OCI-LY3 (cell line): ENCODE data around the gene SLC2A13.
"Not testable (repeated sequence)": the region's sequence is repeated elsewhere in the genome, so short reads cannot be mapped to it uniquely, and the experiment has no call there.

ENCODE experiments used
- H2AFZ ChIP-seq: fragments of 200-600, 300-600 bp; shearing (Covaris generic); 2 replicates; pipeline ENCODE4 v1.6.0; 2014; ENCODE audit warnings: antibody characterized with exemption, low read depth, low read length
- H3K27ac ChIP-seq: fragments of 200-600, 300-600 bp; sonication (generic); 2 replicates; pipeline ENCODE4 v1.5.1; 2014; ENCODE audit warnings: mild to moderate bottlenecking, low read length, moderate library complexity, mixed read lengths
- H3K27me3 ChIP-seq: fragments of 200-600, 300-600 bp; sonication (generic); 2 replicates; pipeline ENCODE4 v1.6.1; 2014; ENCODE audit warnings: low read depth, low read length, mixed read lengths
- H3K36me3 ChIP-seq: fragments of 200-600, 300-600 bp; sonication (generic); replicated peaks from 2 replicates; pipeline ENCODE3; 2014; ENCODE audit warnings: low read depth, low read length, mixed read lengths
- H3K4me1 ChIP-seq: fragments of 300-600, 200-600 bp; sonication (generic); 2 replicates; pipeline ENCODE4 v1.6.1; 2014; ENCODE audit warnings: low read length, mixed read lengths
- H3K4me2 ChIP-seq: fragments of 200-600, 300-600 bp; sonication (generic); 2 replicates; pipeline ENCODE4 v1.6.1; 2014; ENCODE audit warnings: low read length, mixed read lengths
- H3K4me3 ChIP-seq: fragments of 300-600, 200-600 bp; sonication (generic); 2 replicates; pipeline ENCODE4 v1.5.1; 2014; ENCODE audit warnings: antibody characterized with exemption, mild to moderate bottlenecking, low read length, moderate library complexity
- H3K79me2 ChIP-seq: fragments of 300-600, 200-600 bp; shearing (Covaris generic); 2 replicates; pipeline ENCODE4 v1.6.1; 2014; ENCODE audit warnings: mild to moderate bottlenecking, low read length, mixed read lengths
- H3K9ac ChIP-seq: fragments of 300-600, 200-600 bp; shearing (Covaris generic); 2 replicates; pipeline ENCODE4 v1.6.0; 2014; ENCODE audit warnings: mild to moderate bottlenecking, low read length, moderate library complexity
- H3K9me3 ChIP-seq: fragments of 200-600, 300-600 bp; shearing (Covaris generic); 2 replicates; pipeline ENCODE4 v1.6.1; 2014; ENCODE audit warnings: low read length, mixed read lengths; ENCODE audit not compliant: insufficient read depth
- H4K20me1 ChIP-seq: fragments of 200-600, 300-600 bp; sonication (generic); 2 replicates; pipeline ENCODE4 v1.6.1; 2016; ENCODE audit warnings: low read length, mixed read lengths; ENCODE audit not compliant: insufficient read depth
- EZH2phosphoT487 ChIP-seq: fragments of 200-600 bp; shearing (Covaris generic); IDR thresholded peaks from 2 replicates; pipeline ENCODE4 v1.6.1; 2018; ENCODE audit warnings: antibody characterized with exemption, mixed run types, low read depth
- TF ChIP-seq, protein P1 (sequence below): fragments of 200-600, 300-600 bp; sonication (generic); IDR thresholded peaks from 2 replicates; pipeline ENCODE4 v1.5.1; 2014; ENCODE audit warnings: antibody characterized with exemption, low read length, low read depth

The SLC2A13 gene

GRCh38 chr12:39816671-39817185, 289.2 kb downstream of the SLC2A13 start:
- no peak for TF ChIP-seq EZH2phosphoT487
- TF ChIP-seq, protein P1, sequence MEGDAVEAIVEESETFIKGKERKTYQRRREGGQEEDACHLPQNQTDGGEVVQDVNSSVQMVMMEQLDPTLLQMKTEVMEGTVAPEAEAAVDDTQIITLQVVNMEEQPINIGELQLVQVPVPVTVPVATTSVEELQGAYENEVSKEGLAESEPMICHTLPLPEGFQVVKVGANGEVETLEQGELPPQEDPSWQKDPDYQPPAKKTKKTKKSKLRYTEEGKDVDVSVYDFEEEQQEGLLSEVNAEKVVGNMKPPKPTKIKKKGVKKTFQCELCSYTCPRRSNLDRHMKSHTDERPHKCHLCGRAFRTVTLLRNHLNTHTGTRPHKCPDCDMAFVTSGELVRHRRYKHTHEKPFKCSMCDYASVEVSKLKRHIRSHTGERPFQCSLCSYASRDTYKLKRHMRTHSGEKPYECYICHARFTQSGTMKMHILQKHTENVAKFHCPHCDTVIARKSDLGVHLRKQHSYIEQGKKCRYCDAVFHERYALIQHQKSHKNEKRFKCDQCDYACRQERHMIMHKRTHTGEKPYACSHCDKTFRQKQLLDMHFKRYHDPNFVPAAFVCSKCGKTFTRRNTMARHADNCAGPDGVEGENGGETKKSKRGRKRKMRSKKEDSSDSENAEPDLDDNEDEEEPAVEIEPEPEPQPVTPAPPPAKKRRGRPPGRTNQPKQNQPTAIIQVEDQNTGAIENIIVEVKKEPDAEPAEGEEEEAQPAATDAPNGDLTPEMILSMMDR = no peak
- H3K9me3 ChIP-seq = no peaks in the 10 kb centered on the region

DNA sequence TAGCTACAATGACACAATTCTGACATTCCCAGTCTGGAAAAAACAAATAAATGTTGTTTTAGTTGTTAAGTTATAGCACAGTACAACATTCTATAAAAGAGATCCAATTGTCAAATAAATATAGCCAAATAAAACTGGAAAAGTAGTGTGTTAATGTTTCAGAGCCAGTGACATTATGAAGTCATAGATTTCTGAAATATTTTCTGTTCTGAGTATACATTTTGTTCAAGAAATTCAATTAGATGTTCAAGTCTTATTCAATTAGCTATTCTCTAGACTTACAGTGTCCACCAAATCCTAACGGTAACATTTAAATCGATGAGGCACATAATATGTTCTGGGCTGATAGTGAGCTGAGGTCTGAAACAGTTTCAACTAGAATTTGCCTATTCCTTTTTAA, 290.1 kb downstream of the SLC2A13 start:
- H3K36me3 ChIP-seq = no peaks in the 10 kb centered on the region
- H3K27me3 ChIP-seq = no peaks in the 10 kb centered on the region

More at GRCh38 chr12:39816671-39817185, 289.2 kb downstream of the SLC2A13 start:
- Histone ChIP-seq H3K27me3 (no peaks in the 10 kb centered on the region), H3K4me3 (no peak overlapping the region), H3K9ac (no peak overlapping the region), H3K4me2 (no peak overlapping the region), H3K4me1 (no peaks in the 10 kb centered on the region), H3K36me3 (no peaks in the 10 kb centered on the region), H2AFZ (no peak overlapping the region), H3K79me2 (no peaks in the 10 kb centered on the region), H4K20me1 (no peaks in the 10 kb centered on the region), H3K27ac (no peak overlapping the region)

DNA sequence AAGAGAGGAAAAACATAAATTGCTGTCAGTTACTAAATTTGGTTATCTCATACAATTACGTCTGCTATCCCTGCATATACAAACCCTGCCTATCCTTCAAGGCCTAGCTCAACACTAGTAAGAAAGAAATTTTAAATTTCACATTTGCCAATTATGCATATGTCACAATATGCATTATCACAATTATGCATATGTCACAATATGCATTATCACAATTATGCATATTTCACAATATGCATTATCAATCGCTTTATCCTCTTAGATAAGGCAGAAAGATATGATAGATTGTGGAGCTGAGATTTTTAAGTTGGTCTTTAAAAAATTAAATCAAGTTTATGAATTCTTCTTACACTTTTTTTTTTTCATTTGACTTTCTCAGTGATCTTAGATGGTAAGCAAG, 291.3 kb downstream of the SLC2A13 start:
- H3K4me1 ChIP-seq = no peaks in the 10 kb centered on the region
- H3K9me3 ChIP-seq = no peaks in the 10 kb centered on the region
- no peak overlapping the region for H2AFZ ChIP-seq
- H3K4me2 ChIP-seq = no peak overlapping the region
- H4K20me1 ChIP-seq = no peaks in the 10 kb centered on the region
- TF ChIP-seq, protein P1 = no peak
- TF ChIP-seq EZH2phosphoT487 = no peak
- H3K9ac ChIP-seq = no peak overlapping the region
- H3K4me3 ChIP-seq = no peak overlapping the region
- no peaks in the 10 kb centered on the region for H3K36me3 ChIP-seq
- H3K79me2 ChIP-seq = no peaks in the 10 kb centered on the region
- H3K27ac ChIP-seq = no peak overlapping the region
- H3K27me3 ChIP-seq = no peaks in the 10 kb centered on the region

More for the DNA sequence above, 290.1 kb downstream of the SLC2A13 start:
- no peaks in the 10 kb centered on the region for H3K9me3 ChIP-seq
- no peak overlapping the region for H3K9ac ChIP-seq
- H3K4me2 ChIP-seq = no peak overlapping the region
- no peaks in the 10 kb centered on the region for H4K20me1 ChIP-seq
- no peaks in the 10 kb centered on the region for H3K4me1 ChIP-seq
- TF ChIP-seq, protein P1 = no peak
- no peak for TF ChIP-seq EZH2phosphoT487
- H3K79me2 ChIP-seq = no peaks in the 10 kb centered on the region
- H3K27ac ChIP-seq = no peak overlapping the region
- H3K4me3 ChIP-seq = no peak overlapping the region
- H2AFZ ChIP-seq = no peak overlapping the region

DNA sequence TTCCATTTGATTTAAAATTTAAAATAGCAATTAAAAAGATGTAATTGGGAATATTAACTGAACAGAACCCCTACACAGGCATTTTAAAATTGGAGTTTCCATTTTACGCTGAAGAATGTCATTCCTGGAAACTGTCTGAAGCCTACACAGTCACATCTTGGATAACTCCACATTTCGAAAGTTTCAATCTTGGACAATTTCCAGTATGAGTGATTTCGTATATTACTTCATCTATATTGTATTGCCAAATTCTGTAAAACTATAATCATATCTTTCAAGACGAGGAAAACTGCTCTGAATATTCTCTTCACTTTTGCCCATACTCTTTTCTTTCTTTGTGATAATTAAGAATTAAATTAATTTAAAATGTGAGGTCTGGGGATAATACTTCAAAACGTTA, 292.1 kb downstream of the SLC2A13 start:
- Histone ChIP-seq H3K9me3 (no peaks in the 10 kb centered on the region), H4K20me1 (no peaks in the 10 kb centered on the region), H3K79me2 (no peaks in the 10 kb centered on the region), H3K27ac (no peak overlapping the region), H3K36me3 (no peaks in the 10 kb centered on the region), H3K4me1 (no peaks in the 10 kb centered on the region), H3K27me3 (no peaks in the 10 kb centered on the region), H2AFZ (no peak overlapping the region), H3K9ac (no peak overlapping the region), H3K4me2 (no peak overlapping the region), H3K4me3 (no peak overlapping the region)
- TF ChIP-seq, protein P1 = no peak
- no peak for TF ChIP-seq EZH2phosphoT487

GRCh38 chr12:39812456-39812855, 293.4 kb downstream of the SLC2A13 start:
- not testable (repeated sequence) for H3K4me1 ChIP-seq

More at GRCh38 chr12:39812456-39812855, 293.4 kb downstream of the SLC2A13 start:
- H3K36me3 ChIP-seq, H2AFZ ChIP-seq, H3K79me2 ChIP-seq, H3K4me3 ChIP-seq, H3K9ac ChIP-seq, H3K27ac ChIP-seq, H3K4me2 ChIP-seq, H4K20me1 ChIP-seq, H3K27me3 ChIP-seq, H3K9me3 ChIP-seq: not testable (repeated sequence)
